ENCODE measurements around the gene SF3B3. TPM values are rescaled to one million over a fixed set of nuclear protein-coding genes. Genes with fewer than 3 reads are reported as not detected.

Gene SF3B3
- total RNA-seq, 5 donors from 2014 or later (not counting 1 experiment from before 2014, with no cell fraction given), result 202 to 291 (median 264) TPM

- H3K36me3 Mint-ChIP-seq, result peaks cover 65% of the 10 kb centered on the region
- CTCF ChIA-PET, result no interaction called here
- POLR2A ChIA-PET, result interaction anchor here in 1 of 2 donors (0.5 kb wide), 1 partner anchor 243 kb away, joined by 4 read pairs; no protein-coding TSS in a partner anchor
- H3K4me3 Mint-ChIP-seq, result no peak overlapping the region
- Histone ChIP-seq H3K9me3 (no peaks in the 10 kb centered on the region), H3K4me3 (ENCODE audit: control insufficient read depth in 1 of 2, extremely low read depth in 1 of 2, low read length in 1 of 2) (no peak overlapping the region), H3K27ac (ENCODE audit: low read length) (no peak overlapping the region), H3K27me3 (replicated peaks in 1 of 2; ENCODE audit: control insufficient read depth in 2 of 2, extremely low read depth in 1 of 2, insufficient read depth in 2 of 2, low read length in 1 of 2) (no peaks in the 10 kb centered on the region), H3K4me1 (ENCODE audit: control insufficient read depth in 1 of 2, extremely low read depth in 1 of 2, insufficient read depth in 2 of 2, low read length in 2 of 2) (no peaks in the 10 kb centered on the region), H3K36me3 (ENCODE audit: control insufficient read depth in 2 of 2, extremely low read depth in 1 of 2, insufficient read depth in 1 of 2, low read length in 1 of 2) (peaks cover 37 to 96% of the 10 kb centered on the region in 2 donors)
- DNase-seq (no peak), ATAC-seq (replicated peaks in 1 of 4) (no peak)
- no peaks in the 10 kb centered on the region for H3K9me3 Mint-ChIP-seq
- 97% methylated on average over 3 of the region's 4 CpGs for WGBS (ENCODE audit: insufficient coverage)
- peaks cover 0 to 4% (median 0%) of the 10 kb centered on the region in 3 donors for H3K4me1 Mint-ChIP-seq
- H3K27ac Mint-ChIP-seq, result no peak overlapping the region
- no peaks in the 10 kb centered on the region for H3K27me3 Mint-ChIP-seq
These were observed 41.4 kb downstream of the SF3B3 start for GRCh38 chr16:70565053-70565452.

DNA sequence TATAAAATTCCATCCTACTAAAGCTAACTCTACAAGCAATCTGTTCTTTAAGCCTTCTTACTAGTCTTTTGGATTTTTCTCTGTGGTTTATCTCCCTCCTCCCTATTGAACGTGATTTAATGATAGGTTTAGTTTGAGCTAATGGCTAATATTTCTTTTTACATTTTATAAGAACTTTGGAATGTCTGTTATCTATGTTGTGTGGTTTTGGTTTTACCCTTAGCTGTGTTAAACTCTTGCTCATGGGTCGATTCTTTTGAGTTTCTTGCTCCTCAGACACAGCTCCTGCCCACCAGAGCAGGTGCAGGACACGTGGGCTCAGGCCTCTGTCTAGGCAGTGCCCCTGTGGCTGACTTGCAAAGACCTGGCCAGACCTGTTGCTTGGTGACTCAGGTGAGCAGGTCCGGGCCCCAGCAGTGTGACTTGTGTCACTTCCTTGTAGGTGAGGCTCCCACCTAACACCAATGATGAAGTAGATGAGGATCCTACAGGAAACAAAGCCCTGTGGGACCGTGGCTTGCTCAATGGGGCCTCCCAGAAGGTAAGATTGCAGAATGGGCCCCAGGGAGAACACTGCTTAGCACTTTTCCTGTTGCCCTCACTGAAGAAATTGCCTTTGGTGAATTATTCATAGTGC lies 45.1 kb downstream of the SF3B3 start:
- no peaks in the 10 kb centered on the region for H3K9me3 Mint-ChIP-seq
- Histone ChIP-seq H3K4me1 (ENCODE audit: control insufficient read depth in 1 of 2, extremely low read depth in 1 of 2, insufficient read depth in 2 of 2, low read length in 2 of 2) (no peaks in the 10 kb centered on the region), H3K4me3 (ENCODE audit: control insufficient read depth in 1 of 2, extremely low read depth in 1 of 2, low read length in 1 of 2) (no peak overlapping the region), H3K27me3 (replicated peaks in 1 of 2; ENCODE audit: control insufficient read depth in 2 of 2, extremely low read depth in 1 of 2, insufficient read depth in 2 of 2, low read length in 1 of 2) (no peaks in the 10 kb centered on the region), H3K36me3 (ENCODE audit: control insufficient read depth in 2 of 2, extremely low read depth in 1 of 2, insufficient read depth in 1 of 2, low read length in 1 of 2) (peaks cover 31 to 95% of the 10 kb centered on the region in 2 donors), H3K9me3 (no peaks in the 10 kb centered on the region), H3K27ac (ENCODE audit: low read length) (no peak overlapping the region)
- H3K4me3 Mint-ChIP-seq, result no peak overlapping the region
- ChIA-PET CTCF (no interaction called here), POLR2A (interaction anchor here in 1 of 2 donors (0.6 kb wide), 1 partner anchor 871 kb away, joined by 3 read pairs; no protein-coding TSS in a partner anchor)
- ATAC-seq (replicated peaks in 1 of 4) (no peak), DNase-seq (no peak)
- H3K27me3 Mint-ChIP-seq, result no peaks in the 10 kb centered on the region
- H3K36me3 Mint-ChIP-seq, result peaks cover 67% of the 10 kb centered on the region
- H3K4me1 Mint-ChIP-seq, result peaks cover 7 to 9% (median 8%) of the 10 kb centered on the region in 3 donors
- H3K27ac Mint-ChIP-seq, result no peak overlapping the region
- WGBS (ENCODE audit: insufficient coverage), result 88% methylated on average over 3 of the region's 5 CpGs

- 95% methylated on average over 4 of the region's 6 CpGs for WGBS (ENCODE audit: insufficient coverage)
- Histone ChIP-seq H3K4me3 (ENCODE audit: control insufficient read depth in 1 of 2, extremely low read depth in 1 of 2, low read length in 1 of 2) (no peak overlapping the region), H3K9me3 (no peaks in the 10 kb centered on the region), H3K27me3 (replicated peaks in 1 of 2; ENCODE audit: control insufficient read depth in 2 of 2, extremely low read depth in 1 of 2, insufficient read depth in 2 of 2, low read length in 1 of 2) (no peaks in the 10 kb centered on the region), H3K4me1 (ENCODE audit: control insufficient read depth in 1 of 2, extremely low read depth in 1 of 2, insufficient read depth in 2 of 2, low read length in 2 of 2) (no peaks in the 10 kb centered on the region), H3K27ac (ENCODE audit: low read length) (no peak overlapping the region), H3K36me3 (ENCODE audit: control insufficient read depth in 2 of 2, extremely low read depth in 1 of 2, insufficient read depth in 1 of 2, low read length in 1 of 2) (peaks cover 21 to 94% of the 10 kb centered on the region in 2 donors)
- POLR2A ChIA-PET, result no interaction called here
- CTCF ChIA-PET, result no interaction called here
- Mint-ChIP-seq H3K27ac (no peak overlapping the region), H3K4me1 (peaks cover 7 to 12% (median 9%) of the 10 kb centered on the region in 3 donors), H3K27me3 (no peaks in the 10 kb centered on the region), H3K9me3 (no peaks in the 10 kb centered on the region), H3K36me3 (peaks cover 59% of the 10 kb centered on the region), H3K4me3 (no peak overlapping the region)
- DNase-seq (no peak), ATAC-seq (replicated peaks in 1 of 4) (no peak)
These were observed 46.1 kb downstream of the SF3B3 start for GRCh38 chr16:70569752-70570151.

GRCh38 chr16:70570967-70571570 lies 47.5 kb downstream of the SF3B3 start:
- ATAC-seq (replicated peaks in 1 of 4) (no peak), DNase-seq (no peak)
- H3K4me1 Mint-ChIP-seq, result peaks cover 7 to 13% (median 11%) of the 10 kb centered on the region in 3 donors
- no peak overlapping the region for H3K4me3 ChIP-seq (ENCODE audit: control insufficient read depth in 1 of 2, extremely low read depth in 1 of 2, low read length in 1 of 2)
- H3K4me1 ChIP-seq (ENCODE audit: control insufficient read depth in 1 of 2, extremely low read depth in 1 of 2, insufficient read depth in 2 of 2, low read length in 2 of 2), result no peaks in the 10 kb centered on the region
- H3K27me3 ChIP-seq (replicated peaks in 1 of 2; ENCODE audit: control insufficient read depth in 2 of 2, extremely low read depth in 1 of 2, insufficient read depth in 2 of 2, low read length in 1 of 2), result no peaks in the 10 kb centered on the region
- peaks cover 21 to 84% of the 10 kb centered on the region in 2 donors for H3K36me3 ChIP-seq (ENCODE audit: control insufficient read depth in 2 of 2, extremely low read depth in 1 of 2, insufficient read depth in 1 of 2, low read length in 1 of 2)
- H3K36me3 Mint-ChIP-seq, result peaks cover 50% of the 10 kb centered on the region
- CTCF ChIA-PET, result no interaction called here
- POLR2A ChIA-PET, result no interaction called here
- H3K4me3 Mint-ChIP-seq, result no peak overlapping the region
- H3K27me3 Mint-ChIP-seq, result no peaks in the 10 kb centered on the region
- H3K9me3 Mint-ChIP-seq, result no peaks in the 10 kb centered on the region
- H3K27ac Mint-ChIP-seq, result no peak overlapping the region
- no peak overlapping the region for H3K27ac ChIP-seq (ENCODE audit: low read length)
- 73% methylated on average over 3 of the region's 10 CpGs for WGBS (ENCODE audit: insufficient coverage)
- no peaks in the 10 kb centered on the region for H3K9me3 ChIP-seq

GRCh38 chr16:70571623-70572022 lies 48.0 kb downstream of the SF3B3 start:
- Mint-ChIP-seq H3K4me3 (no peak overlapping the region), H3K27ac (peak overlapping the region in 1 of 2 donors; percentile 50), H3K9me3 (no peaks in the 10 kb centered on the region), H3K4me1 (peaks cover 10 to 17% (median 15%) of the 10 kb centered on the region in 3 donors), H3K36me3 (peaks cover 49% of the 10 kb centered on the region), H3K27me3 (no peaks in the 10 kb centered on the region)
- ChIA-PET CTCF (no interaction called here), POLR2A (no interaction called here)
- WGBS (ENCODE audit: insufficient coverage), result no CpG with 5 or more reads among the region's 8 CpGs
- H3K4me1 ChIP-seq (ENCODE audit: control insufficient read depth in 1 of 2, extremely low read depth in 1 of 2, insufficient read depth in 2 of 2, low read length in 2 of 2), result peaks cover 0 to 2% of the 10 kb centered on the region in 2 experiments
- peaks cover 21 to 79% of the 10 kb centered on the region in 2 donors for H3K36me3 ChIP-seq (ENCODE audit: control insufficient read depth in 2 of 2, extremely low read depth in 1 of 2, insufficient read depth in 1 of 2, low read length in 1 of 2)
- no peak for ATAC-seq (replicated peaks in 1 of 4)
- H3K9me3 ChIP-seq, result no peaks in the 10 kb centered on the region
- no peaks in the 10 kb centered on the region for H3K27me3 ChIP-seq (replicated peaks in 1 of 2; ENCODE audit: control insufficient read depth in 2 of 2, extremely low read depth in 1 of 2, insufficient read depth in 2 of 2, low read length in 1 of 2)
- no peak overlapping the region for H3K4me3 ChIP-seq (ENCODE audit: control insufficient read depth in 1 of 2, extremely low read depth in 1 of 2, low read length in 1 of 2)
- no peak overlapping the region for H3K27ac ChIP-seq (ENCODE audit: low read length)
- DNase-seq, result no peak

- ChIA-PET POLR2A (no interaction called here), CTCF (no interaction called here)
- ATAC-seq (replicated peaks in 1 of 4) (no peak), DNase-seq (no peak)
- Histone ChIP-seq H3K4me1 (ENCODE audit: control insufficient read depth in 1 of 2, extremely low read depth in 1 of 2, insufficient read depth in 2 of 2, low read length in 2 of 2) (peaks cover 0 to 4% of the 10 kb centered on the region in 2 experiments), H3K36me3 (ENCODE audit: control insufficient read depth in 2 of 2, extremely low read depth in 1 of 2, insufficient read depth in 1 of 2, low read length in 1 of 2) (peaks cover 17 to 72% of the 10 kb centered on the region in 2 donors), H3K4me3 (ENCODE audit: control insufficient read depth in 1 of 2, extremely low read depth in 1 of 2, low read length in 1 of 2) (no peak overlapping the region), H3K9me3 (no peaks in the 10 kb centered on the region), H3K27me3 (replicated peaks in 1 of 2; ENCODE audit: control insufficient read depth in 2 of 2, extremely low read depth in 1 of 2, insufficient read depth in 2 of 2, low read length in 1 of 2) (no peaks in the 10 kb centered on the region), H3K27ac (ENCODE audit: low read length) (no peak overlapping the region)
- H3K27me3 Mint-ChIP-seq, result no peaks in the 10 kb centered on the region
- peak overlapping the region; percentile 45 to 50 for H3K27ac Mint-ChIP-seq
- H3K4me1 Mint-ChIP-seq, result peaks cover 10 to 17% (median 15%) of the 10 kb centered on the region in 3 donors
- peaks cover 44% of the 10 kb centered on the region for H3K36me3 Mint-ChIP-seq
- 80% methylated on average over 1 of the region's 5 CpGs for WGBS (ENCODE audit: insufficient coverage)
- H3K9me3 Mint-ChIP-seq, result no peaks in the 10 kb centered on the region
- H3K4me3 Mint-ChIP-seq, result no peak overlapping the region
These were observed 48.7 kb downstream of the SF3B3 start for GRCh38 chr16:70572050-70572925.

All from T-cell (primary cell).